GM06990 (cell line): Measurements from ENCODE around the gene RBM28.

Experiments used
- DNase-seq: peaks from one replicate; pipeline ENCODE4 v3.0.0-alpha.2; 2011; ENCODE audit not compliant: insufficient read length; ENCODE audit errors: extremely low read depth
- H3K27me3 ChIP-seq: replicated peaks from 2 replicates; pipeline ENCODE4 v1.6.0; 2011; ENCODE audit warnings: low read length; ENCODE audit not compliant: control insufficient read depth, insufficient read depth
- H3K36me3 ChIP-seq: 2 replicates; pipeline ENCODE4 v1.5.1; 2011; ENCODE audit warnings: low read length; ENCODE audit not compliant: control insufficient read depth, insufficient read depth
- H3K4me3 ChIP-seq: replicated peaks from 2 replicates; pipeline ENCODE4 v1.5.1; 2011; ENCODE audit warnings: low read depth, mild to moderate bottlenecking, control low read depth, low read length
- CTCF ChIP-seq: IDR thresholded peaks from 2 replicates; pipeline ENCODE4 v1.5.1; 2011; ENCODE audit warnings: low read length, control low read depth, mild to moderate bottlenecking, inconsistent platforms; ENCODE audit not compliant: insufficient read depth, poor library complexity, severe bottlenecking

The RBM28 gene

GRCh38 chr7:128383776-128384175, 40.1 kb upstream of the RBM28 start:
- H3K36me3 ChIP-seq: no peaks in the 10 kb centered on the region
- no peak for DNase-seq
- no peaks in the 10 kb centered on the region for H3K27me3 ChIP-seq
- no peak overlapping the region for H3K4me3 ChIP-seq
- TF ChIP-seq CTCF: no peak

- no peak for DNase-seq
- H3K4me3 ChIP-seq: no peak overlapping the region
- no peaks in the 10 kb centered on the region for H3K36me3 ChIP-seq
- no peaks in the 10 kb centered on the region; the same call in 1 of the 2 replicates for H3K27me3 ChIP-seq
- TF ChIP-seq CTCF: peak; percentile 63
These were observed 37.6 kb upstream of the RBM28 start for GRCh38 chr7:128381161-128381821.

- DNase-seq: no peak
- no peak for TF ChIP-seq CTCF
- Histone ChIP-seq H3K27me3 (no peaks in the 10 kb centered on the region; the same call in 1 of the 2 replicates), H3K36me3 (no peaks in the 10 kb centered on the region), H3K4me3 (no peak overlapping the region)
These were observed 36.9 kb upstream of the RBM28 start for GRCh38 chr7:128380483-128381106.

GRCh38 chr7:128379900-128380479, 36.3 kb upstream of the RBM28 start:
- no peak for DNase-seq
- Histone ChIP-seq H3K27me3 (no peaks in the 10 kb centered on the region; the same call in 1 of the 2 replicates), H3K36me3 (no peaks in the 10 kb centered on the region), H3K4me3 (no peak overlapping the region)
- TF ChIP-seq CTCF: no peak

- Histone ChIP-seq H3K27me3 (no peaks in the 10 kb centered on the region; the same call in 1 of the 2 replicates), H3K36me3 (no peaks in the 10 kb centered on the region), H3K4me3 (no peak overlapping the region)
- no peak for DNase-seq
- no peak for TF ChIP-seq CTCF
These were observed 34.9 kb upstream of the RBM28 start for GRCh38 chr7:128378637-128379036.
